HG03097 (cell line): ENCODE results near the gene GPR18.
"Not testable (repeated sequence)": the region's sequence is repeated elsewhere in the genome, so short reads cannot be mapped to it uniquely, and the experiment has no call there.

ENCODE experiments used
- ATAC-seq: cut with Tn5 transposase; IDR thresholded peaks from one replicate; pipeline ENCODE4 v1.9.1; 2021; ENCODE audit not compliant: unreplicated experiment, low FRiP score

Gene GPR18

DNA sequence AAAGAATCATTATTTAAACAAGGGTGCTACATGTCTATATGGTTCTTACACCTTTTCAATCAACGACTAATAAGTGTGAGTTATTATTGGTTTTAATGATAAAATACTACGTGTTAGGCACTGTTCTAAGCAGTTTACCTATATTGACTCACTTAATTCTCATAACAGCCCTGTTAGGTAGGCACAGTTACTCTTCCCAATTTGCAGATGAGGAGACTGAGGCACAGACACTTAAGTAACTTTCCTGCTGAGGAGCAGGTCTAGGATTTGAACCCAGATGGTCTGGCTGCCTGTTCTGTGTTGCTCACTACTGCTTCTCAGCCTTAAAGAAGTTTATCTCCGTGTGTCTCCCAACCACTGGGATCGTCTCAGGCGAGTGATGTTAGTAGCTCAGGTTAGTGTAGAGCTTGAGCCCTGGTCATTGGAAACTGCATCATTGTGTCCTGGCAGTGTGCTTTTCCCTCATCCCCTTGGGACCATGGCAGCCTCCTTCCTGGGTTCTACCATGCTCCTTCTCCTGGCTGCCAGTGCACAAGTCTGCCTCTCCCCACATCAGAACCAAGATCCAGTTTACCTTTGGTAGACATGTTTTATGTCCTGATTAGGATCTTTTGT, 46.7 kb downstream of the GPR18 start:
- ATAC-seq, result no peak

DNA sequence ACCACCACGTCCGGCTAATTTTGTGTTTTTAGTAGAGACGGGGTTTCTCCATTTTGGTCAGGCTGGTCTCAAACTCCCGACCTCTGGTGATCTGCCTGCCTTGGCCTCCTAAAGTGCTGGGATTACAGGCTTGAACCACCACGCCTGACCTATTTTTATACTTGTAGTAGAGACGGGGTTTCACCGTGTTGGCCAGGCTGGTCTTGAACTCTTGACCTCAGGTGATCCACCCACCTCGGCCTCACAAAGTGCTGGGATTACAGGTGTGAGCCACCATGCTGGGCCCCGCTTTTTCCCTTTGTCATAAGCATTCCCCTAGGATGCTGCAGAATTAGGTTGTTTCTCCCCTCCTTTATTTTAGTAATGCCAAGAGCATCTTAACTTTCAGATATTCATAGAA, 47.6 kb downstream of the GPR18 start:
- ATAC-seq, result not testable (repeated sequence)

DNA sequence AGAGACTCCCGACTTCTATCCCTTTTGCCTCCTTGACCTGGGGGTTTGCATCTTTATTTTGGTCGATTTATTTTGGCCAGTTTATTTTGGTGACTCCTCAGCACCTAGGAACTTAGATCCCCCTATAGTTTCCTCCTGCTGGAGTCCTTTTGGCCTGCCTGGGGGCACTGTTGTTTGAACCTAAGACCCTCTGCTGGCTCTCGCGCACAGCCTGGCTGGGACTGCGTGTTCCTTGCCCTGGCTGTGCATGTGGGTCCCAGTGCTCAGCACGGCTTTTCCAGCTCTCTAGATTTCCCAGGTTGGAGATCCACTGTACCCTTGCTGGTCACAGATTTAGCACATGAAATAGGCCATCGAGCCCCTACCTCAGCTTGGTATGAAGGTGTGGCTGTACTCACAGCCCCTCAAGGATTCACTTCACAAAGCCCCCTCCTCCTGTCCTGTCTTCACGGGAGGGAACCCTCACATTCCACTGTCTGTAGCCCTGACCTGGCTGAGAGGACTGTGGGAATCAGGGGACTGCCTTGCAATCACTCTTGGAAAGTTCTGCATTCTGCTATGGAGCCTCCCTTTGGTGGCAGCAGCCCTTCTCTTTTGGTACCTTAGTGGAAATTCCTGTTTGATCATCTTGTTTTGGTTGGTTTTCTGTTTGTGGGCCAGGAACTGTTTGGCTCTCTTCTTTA, 49.2 kb downstream of the GPR18 start:
- no peak for ATAC-seq

- no peak for ATAC-seq
These were observed 50.0 kb downstream of the GPR18 start for GRCh38 chr13:99208185-99208584.

GRCh38 chr13:99207511-99207910, 50.7 kb downstream of the GPR18 start:
- no peak for ATAC-seq

DNA sequence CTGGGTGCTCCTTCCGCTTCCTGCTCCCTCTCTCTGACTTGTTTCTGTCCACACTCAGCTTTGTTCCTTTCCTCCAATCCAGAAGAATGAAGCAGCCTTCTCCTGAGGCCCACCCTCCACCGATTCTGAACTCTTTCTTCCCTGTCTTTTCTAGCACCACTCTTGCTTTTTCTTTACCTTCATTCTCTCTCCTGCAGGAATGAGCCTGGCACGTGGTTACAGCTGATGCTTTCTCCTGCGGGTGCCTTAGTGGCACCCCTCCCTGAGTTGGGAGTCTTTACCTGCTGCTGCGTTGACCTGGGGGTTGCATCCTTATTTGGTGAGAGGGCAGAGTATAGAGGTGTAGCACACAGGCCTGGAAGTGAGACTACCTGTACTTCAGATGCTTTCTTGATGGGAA, 51.3 kb downstream of the GPR18 start:
- no peak for ATAC-seq

GRCh38 chr13:99206226-99206625, 52.0 kb downstream of the GPR18 start:
- ATAC-seq, result no peak

GRCh38 chr13:99205621-99206220, 52.5 kb downstream of the GPR18 start:
- ATAC-seq, result no peak
